Activated T-cell treated with anti-CD3 and anti-CD28 coated beads, Interleukin-2, amount 50 U/mL, for 48 hours (primary cell): Measurements from ENCODE around the gene AMPD3.

Experiments
- DNase-seq, 2 experiments: peaks; one replicate each; pipeline ENCODE4 v3.0.0-alpha.2; 2020

The AMPD3 gene

DNA sequence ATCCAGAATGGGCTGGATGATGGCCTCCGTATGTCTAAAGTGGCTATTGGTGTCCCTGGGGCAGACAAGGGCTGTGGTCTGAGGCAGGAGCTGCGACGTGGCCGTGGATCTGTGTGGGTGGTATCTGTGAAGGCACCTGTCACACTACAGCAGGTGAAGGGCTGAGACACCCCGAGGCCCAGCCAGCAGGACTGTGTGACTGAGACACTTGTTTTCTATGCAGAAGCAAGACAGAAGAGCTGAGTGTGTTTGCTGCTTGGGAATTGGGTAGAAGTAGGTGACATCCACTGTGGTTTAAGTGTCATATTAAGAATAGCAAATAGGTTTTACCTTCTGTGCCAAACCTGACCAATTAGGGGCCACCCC lies 35.0 kb downstream of the AMPD3 start:
- DNase-seq, result peak; percentile 14 to 16

DNA sequence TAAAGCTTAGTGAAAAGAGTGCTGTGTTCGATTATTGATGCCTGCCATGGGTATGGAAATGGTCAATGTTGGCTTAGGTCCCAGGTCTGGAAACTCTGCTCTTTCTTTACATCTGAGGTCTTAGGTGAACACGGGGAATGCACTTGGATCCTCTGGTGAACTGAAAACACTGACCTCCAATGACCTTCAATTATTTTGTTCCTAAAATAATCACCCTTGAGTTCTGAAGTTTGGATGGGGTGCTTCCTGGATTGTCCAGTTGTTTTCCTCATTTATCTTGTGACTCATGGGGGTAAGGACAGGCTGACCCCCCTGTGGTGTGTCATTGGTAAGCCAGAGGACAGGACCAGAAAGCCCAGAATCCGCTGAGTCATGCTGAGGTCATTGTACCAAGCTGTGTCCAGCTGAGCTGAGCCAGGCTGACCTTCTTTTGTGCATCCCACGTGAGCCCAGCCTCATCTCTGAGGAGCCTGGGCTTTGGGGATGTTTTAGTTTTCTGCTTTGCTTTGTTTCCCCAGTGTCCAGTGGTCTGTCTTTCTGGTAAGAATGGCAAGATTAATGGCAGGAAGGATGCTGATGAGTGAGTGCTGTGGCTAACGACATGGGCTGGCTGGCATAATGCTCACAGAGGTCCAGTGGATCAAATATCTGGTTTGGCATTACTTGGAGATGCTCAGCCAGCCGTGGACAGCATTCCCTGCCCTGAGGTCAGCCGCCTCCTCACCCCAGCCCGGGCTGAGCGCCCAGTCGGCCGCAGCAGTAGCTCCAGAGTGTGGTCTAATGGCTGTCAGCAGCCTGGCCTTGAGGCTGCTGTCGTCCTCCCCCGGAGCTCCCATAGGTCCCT lies 35.6 kb downstream of the AMPD3 start:
- peak in 1 of 2 experiments; percentile 10 for DNase-seq

DNA sequence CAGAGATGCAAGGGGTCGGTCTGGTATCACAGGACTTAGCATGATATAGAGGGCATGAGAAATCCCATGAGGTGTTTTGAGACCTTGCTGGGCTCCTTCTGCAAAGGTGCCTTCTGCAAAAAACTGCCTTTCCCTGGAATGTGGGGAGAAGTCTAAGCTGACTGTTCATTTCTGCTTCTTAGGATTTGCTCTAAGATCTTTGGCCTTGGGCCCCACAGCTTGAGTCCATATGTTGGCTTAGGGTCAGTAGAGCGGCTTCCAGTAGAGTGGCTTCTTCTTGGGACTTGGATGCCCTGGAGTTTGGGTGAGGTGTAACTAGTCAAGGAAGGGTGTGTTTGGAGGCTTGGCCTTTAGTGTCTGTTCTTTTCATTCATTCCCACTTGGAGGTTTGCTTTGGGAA lies 37.0 kb downstream of the AMPD3 start:
- peak in 1 of 2 experiments; percentile 1 for DNase-seq

DNA sequence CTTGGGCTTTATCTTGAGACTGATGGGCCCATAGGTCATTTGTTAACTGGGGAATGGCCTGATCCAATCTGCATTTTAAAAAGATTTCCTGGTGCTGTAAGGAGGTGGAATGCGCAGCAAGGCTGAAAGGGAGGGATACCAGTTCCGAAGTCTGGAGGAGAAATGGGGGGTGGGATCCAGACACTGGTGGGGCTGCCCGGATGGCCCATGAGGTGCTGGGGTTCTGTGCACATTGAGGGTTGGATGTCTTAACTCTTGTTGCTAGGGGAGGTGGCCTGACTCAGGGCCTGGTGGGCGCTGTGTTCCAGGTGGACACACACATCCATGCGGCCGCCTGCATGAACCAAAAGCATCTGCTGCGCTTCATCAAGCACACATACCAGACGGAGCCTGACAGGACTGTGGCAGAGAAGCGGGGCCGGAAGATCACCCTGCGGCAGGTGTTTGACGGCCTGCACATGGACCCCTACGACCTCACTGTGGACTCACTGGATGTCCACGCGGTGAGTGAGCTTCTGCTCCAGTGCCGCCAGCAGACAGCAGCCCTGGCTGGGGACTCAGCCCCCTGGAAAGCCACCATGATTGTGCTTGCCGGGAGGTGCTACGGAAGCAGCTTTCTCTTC lies 38.1 kb downstream of the AMPD3 start:
- DNase-seq, result peak in 1 of 2 experiments; percentile 7

DNA sequence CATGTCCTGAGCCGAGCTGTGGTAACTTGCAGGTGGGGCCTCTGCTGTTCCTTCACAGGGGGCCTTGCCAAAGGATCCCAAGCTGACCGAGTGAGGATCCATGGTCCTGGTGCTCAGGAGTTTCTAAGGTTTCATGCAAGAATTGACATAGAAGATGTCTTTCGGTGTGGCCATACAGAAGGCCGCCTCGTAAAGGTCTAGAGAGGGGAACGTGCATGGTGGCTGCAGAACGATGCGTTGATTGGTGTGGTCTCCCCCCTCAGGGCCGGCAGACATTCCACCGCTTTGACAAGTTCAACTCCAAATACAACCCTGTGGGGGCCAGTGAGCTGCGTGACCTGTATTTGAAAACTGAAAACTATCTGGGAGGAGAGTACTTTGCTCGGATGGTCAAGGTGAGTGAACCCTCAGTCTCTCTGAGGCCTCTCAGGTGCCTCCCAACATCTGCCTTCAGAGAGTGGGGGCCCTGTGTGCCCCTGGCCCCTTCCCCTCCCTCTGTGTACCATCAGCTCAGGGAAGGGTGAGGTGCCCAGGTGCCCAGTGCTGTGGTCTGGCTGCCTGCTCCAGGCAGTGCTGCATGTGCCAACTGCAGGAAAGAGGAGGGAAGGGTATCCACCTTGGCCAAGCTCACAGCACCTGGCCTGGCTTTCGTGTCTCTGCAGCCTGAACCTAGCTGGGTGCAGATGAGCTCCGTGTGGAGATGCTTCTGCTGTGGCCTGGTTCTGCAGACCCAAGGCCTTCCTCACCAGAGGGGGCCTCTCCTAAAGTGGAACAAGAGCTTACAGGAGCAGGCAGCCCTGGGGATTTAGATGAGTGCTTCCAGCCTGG lies 39.8 kb downstream of the AMPD3 start:
- peak in 1 of 2 experiments; percentile 8 for DNase-seq

DNA sequence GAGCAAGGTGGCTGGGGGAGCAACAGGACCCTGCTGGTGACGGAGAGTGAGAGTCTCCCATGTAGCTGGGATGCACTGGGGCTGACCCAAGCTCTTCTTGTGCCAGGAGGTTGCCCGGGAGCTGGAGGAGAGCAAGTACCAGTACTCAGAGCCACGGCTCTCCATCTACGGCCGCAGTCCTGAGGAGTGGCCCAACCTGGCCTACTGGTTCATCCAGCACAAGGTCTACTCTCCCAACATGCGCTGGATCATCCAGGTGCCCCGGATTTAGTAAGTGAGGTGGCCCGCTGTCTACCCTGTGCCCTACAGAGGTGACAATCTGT lies 40.4 kb downstream of the AMPD3 start:
- peak in 1 of 2 experiments; percentile 7 for DNase-seq

DNA sequence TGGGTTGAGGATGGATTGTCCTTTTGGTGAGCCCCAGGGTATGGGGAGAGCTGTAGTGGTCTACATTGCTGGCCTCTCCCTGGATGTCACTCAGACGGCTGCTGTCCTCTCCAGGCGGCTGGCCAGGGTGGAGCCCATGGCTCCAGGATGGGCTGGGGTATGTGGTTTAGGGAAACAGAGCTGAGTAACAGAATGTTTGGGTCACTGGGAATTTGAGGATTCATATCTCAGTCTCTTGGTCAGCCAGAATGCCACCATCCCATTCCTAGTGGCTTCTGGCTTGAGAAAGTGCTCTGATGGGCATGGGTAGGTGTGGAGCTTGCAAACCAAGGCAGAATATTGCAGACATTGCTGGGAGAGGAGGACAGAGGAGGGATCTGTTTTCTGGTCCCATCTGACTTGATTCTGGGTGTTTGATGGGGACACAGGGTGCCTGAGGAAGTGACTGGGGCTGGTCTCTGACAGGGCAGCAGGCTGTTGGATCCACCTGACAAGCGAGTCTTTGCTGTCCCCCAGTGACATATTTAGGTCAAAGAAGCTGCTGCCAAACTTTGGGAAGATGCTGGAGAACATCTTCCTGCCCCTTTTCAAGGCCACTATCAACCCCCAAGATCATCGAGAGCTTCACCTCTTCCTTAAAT lies 41.4 kb downstream of the AMPD3 start:
- DNase-seq, result peak in 1 of 2 experiments; percentile 12

DNA sequence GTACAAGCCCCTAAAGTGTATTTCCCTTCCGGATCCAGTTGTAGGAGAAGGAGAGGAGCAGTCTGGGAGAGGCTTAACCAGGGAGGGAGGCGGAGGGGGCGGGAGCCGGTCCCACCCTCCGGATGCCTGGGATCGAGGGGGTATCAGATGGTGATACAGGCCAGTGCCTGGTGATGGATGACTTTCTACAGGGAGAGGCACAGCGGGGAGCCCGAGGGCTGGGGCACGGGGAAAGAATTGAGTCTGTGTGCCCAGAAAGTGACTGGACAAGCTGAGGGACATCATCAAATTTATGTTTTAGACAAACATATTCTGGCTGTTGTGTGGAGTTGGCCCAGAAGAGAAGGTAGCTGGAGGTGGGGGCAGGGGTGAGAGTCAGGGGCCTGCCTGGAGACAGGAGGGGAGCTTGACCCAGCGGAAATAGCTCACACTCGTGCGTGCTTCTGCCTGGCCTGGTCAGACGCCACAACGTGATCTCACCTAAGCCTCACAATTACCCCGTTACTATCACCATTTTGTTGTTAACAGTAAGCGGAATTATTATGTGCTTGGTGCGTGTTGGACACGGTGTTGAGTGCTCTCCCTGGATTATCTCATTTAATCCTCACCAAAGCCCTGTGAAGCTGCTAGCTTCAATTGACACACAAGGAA lies 42.4 kb downstream of the AMPD3 start:
- no peak for DNase-seq

DNA sequence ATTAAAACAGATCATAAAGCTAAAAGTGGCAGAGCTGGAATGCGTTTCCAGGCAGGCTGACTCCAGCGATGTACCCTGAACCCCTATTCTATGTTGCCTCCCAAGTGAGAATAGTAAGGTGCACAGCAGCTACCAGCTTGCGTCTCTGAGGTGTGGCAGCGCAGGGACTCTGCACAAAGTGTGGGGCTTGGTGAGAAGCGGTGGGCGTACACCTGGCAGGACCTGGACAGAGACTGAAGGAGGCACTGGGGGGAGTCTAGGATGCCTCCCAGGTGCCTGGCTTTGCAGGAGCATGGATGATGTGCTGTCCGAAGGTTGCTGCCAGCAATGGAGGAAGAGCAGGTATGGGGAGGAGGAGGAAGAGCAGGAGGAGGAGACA lies 42.9 kb downstream of the AMPD3 start:
- no peak for DNase-seq

DNA sequence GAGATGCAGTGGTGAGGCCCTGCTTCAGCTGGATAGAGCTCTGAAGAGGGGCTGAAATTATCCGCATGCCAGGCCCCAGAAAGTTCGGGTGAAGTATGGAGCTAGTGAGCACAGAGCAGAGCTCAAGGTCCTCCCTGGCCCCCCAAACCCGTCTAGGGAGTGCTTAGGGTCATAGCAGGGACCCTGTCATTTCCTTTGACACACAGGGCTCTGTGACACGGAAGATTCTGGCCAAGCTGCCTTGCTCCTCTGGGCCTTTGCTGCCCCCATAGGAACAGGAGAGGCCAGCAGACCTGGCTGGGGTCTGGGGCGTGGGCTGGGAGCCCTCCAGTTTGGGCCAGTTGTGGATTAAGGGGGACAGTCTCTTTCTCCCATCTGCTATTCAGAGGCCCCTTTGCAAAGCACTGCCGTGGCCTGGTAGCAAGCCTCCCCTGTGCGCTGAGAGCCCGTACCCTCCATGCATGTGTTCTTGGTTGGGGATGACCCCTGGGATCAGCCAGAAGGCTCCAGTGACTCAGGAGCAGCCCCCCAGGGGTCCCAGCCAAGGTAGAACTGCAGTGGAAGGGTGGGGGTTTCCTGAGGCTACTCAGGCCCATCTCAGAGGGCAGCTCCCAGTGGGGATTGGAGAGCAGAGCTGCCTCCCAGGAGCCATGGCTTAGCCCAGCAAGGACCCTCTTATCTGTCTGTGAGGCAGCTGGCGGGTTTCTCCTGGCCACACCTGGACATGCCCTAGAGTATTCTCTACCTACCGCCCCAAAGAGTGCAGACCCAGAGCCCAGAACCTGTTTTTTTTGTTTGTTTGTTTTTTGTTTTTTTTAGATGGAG lies 43.6 kb downstream of the AMPD3 start:
- peak in 1 of 2 experiments; percentile 11 for DNase-seq

DNA sequence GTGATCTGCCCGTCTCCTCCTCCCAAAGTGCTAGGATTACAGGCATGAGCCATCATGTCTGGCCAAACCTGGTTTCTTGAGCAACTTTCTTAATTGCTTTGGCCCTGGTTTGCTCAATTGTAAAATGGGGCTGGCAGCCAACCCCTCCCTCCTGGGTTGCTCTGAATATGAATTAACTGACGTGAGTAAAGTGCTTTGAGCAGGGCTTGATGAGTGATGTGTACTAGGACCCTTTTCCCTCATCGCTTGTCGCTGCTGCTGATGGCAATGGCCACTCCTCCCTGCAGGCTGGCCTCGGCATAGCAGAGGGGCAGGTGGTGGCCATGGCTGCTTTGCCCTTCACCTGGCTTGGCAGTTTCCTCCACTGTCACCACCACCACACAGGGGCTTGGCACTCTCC lies 44.4 kb downstream of the AMPD3 start:
- DNase-seq, result no peak

DNA sequence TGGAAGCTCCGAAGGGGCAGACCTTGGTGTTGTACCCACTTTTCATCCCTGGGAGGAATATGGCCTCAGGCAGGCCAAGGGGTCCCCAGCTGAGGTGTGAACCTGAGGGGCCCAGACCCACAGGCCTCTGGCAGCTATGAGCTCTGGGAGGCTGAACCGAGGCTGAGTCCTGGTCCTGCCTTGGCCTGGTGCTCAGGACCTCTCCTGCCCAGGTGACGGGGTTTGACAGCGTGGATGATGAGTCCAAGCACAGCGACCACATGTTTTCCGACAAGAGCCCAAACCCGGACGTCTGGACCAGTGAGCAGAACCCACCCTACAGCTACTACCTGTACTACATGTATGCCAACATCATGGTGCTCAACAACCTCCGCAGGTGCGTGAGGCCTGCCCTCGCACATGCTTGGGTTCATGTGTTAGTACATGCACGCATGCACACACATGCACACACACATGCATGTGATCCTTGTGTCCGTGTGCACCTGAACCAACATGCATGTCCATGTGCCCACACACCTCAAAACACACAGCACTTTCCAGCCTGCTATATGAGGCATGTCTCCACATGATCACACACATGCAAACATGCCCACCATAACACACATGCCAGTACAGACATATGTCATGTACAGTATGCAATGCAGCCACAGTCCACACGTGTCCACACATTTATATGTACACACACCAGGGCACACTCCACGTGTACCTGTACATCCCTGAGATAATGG lies 45.0 kb downstream of the AMPD3 start:
- peak in 1 of 2 experiments; percentile 11 for DNase-seq

DNA sequence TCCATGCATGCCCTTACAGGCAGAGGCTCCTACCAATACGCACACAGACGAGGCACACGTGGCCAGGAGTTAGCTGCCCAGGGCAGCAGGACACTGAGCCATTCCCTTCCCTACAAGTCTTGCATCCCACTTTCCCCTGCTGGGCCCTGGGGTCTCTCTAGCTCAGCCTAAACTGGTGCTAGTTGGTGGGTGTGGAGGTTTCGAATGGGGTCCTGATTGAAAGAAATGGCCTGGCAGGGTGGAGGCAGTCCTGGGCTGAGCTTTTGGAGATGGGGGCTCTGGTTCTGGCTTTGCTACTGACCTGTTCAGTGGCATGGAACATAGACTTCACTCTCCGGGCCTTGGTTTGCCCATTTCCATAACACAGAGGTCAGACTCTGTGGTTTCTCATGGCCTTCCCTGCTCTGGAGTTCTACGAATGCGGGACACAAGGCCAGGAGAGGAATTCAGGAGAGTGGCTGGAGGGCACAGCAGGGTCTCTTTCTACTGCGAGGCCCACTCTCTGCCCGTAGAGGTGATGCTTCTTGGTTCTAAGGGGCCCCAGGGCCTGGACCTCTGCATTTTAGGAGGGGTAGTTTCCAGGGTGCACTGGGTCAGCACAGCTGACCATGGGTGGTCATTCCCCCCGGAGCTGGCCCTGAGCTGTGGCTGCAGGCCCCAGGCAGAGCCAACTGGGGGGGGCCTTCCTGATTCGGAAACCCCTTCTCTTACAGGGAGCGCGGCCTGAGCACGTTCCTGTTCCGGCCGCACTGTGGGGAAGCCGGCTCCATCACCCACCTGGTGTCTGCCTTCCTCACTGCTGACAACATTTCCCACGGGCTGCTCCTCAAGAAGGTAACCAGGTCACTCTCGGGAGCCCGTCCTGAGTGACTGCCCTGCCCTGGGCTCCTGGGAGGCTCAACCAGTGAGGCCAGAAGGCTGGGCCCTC lies 46.0 kb downstream of the AMPD3 start:
- DNase-seq, result peak in 1 of 2 experiments; percentile 10

DNA sequence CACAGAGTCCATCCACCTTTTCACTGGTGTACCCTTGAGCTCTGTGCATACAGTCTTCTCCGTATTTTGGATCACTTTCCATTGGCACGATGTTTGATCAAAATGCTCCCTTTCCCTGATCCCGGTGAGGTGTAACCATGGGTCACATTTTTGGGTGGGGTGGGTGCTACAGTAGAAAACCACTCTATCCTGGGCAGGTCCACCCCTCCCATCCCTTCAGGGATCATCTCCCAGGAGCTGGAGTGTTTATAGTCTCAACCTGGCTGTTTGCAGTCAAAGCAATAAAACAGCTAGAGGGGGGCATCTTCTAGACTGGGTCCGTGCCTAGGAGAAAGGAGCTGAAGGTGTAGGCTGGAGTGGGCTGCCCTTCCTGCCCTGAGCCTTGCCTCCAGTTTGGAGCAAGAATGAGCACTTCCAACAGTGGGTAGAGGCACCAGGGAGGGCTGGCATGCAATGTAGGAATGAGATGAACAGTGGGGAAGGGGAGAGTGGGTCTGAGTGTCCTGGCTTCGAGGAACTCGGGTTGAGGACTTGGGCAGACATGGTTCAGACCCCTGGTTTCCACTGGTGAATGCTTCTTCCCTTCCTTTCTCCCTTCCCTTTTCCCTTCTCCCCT lies 47.1 kb downstream of the AMPD3 start:
- no peak for DNase-seq

DNA sequence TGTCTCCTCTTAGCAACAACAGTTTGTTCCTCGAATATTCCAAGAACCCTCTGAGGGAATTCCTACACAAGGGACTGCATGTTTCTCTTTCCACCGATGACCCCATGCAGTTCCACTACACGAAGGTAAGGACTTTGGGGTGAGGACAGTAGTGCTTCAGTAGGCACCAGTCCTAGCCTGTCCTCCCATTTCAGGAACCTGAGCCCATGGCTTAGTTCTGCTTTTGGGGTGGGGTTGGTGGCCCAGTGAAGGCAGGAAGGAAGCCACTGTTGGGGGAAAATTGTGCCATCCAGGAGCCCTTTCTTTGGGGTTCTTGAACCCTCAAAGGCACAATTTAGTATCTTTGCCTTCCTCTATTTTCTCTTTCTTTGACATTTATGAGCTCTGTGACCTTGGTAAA lies 47.7 kb downstream of the AMPD3 start:
- DNase-seq, result no peak

DNA sequence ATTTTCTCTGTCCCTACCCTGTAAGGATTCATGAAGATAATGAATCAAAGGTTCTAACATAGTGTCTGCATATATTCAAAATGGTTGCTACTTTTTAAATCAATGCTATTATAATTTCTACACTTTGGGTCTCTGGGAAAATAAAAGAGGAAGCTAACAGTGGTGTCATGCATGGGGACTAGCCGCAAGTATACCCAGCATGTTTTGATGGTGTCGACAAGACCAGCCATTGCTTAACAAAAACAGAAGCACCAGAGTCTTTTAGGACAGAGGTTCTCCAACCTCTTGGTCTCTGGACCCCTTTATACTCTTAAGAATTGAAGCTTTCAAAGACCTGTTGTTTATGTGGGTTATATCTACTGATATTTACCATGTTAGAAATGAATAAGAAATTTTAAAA lies 48.2 kb downstream of the AMPD3 start:
- DNase-seq, result no peak

DNA sequence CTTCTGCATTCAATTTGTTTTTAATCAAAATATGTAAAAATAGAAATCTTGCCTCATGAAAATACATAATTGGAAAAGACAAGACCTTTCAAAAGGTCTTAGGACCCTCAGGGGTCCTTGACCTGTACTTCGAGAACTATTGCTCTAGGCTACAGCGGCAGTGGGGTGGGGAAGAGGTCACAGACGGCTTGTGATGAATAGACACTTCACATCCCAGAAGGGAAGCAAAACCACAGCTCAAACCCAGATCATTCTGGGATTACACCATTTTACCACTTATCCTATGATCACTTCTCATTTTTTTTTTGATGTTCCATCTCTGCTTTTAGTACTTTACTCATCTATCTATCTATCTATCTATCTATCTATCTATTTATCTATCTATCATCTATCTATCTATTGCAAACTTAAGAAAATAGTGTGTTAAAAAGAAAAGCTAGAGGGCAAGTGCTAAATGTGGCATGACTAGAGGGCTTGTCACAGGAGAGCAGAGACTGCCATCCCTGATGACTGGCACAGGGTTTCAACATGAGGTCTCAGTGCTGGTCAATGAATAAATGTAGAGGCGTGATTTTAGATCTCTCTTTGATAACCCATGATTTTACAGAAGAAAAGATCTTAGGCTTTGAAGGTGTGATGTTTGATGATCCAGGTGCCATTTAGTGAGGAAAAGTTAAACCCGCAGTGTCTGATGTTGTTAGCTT lies 48.9 kb downstream of the AMPD3 start:
- no peak for DNase-seq

DNA sequence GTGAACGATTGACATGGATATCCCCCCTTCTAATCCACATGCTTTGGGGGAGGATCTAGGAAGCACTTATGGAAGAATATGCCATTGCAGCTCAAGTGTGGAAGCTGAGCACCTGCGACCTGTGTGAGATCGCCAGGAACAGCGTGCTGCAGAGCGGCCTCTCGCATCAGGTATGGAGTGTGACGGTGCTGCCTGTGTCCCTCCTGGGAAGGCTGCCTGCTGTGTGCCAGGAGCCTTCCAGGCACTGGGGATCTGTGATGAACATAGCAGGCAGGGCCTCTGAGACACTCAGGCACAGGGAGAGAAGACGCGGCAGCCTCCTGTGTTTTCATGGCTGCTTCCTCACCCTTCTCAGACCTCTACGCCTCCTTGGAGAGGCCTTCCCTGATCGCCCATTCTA lies 49.4 kb downstream of the AMPD3 start:
- DNase-seq, result no peak
